Gastrocnemius medialis (tissue), 4 donors: ENCODE data around the gene ZNF281. TPM values are rescaled to one million over a fixed set of nuclear protein-coding genes. Genes with fewer than 3 reads are reported as not detected.
"Not testable (repeated sequence)": the region's sequence is repeated elsewhere in the genome, so short reads cannot be mapped to it uniquely, and the experiment has no call there.

Experiments
- ATAC-seq, 2 donors: fragments of 150-250 bp; one replicate each; pipeline ENCODE4 v1.9.1; 2016
- DNase-seq, 2 donors: peaks; one replicate each; pipeline ENCODE4 v3.0.0-alpha.2; 2019
- H3K27ac ChIP-seq, 4 donors: fragments of 200-600 bp; sonication (generic); 1 replicate in 1 of 4; 2 replicates in 3 of 4; pipeline ENCODE4 v1.5.1; 2016 to 2018; ENCODE audit warnings: mild to moderate bottlenecking in 2 of 4, moderate library complexity in 1 of 4
- H3K27me3 ChIP-seq, 3 donors: fragments of 200-600 bp; sonication (generic) in 2 of 3; 1 replicate in 1 of 3; 2 replicates in 2 of 3; pipeline versions ENCODE4 v1.5.1 to v1.6.0; 2016 to 2019; ENCODE audit warnings: mild to moderate bottlenecking in 1 of 3, moderate library complexity in 1 of 3
- H3K36me3 ChIP-seq, 2 donors: fragments of 200-600 bp; sonication (generic) in 1 of 2; one replicate each; pipeline ENCODE4 v1.5.1; 2017 to 2018
- H3K4me1 ChIP-seq, 2 donors: fragments of 200-600 bp; sonication (generic) in 1 of 2; one replicate each; pipeline ENCODE4 v1.5.1; 2016 to 2017; ENCODE audit warnings: mild to moderate bottlenecking in 2 of 2
- H3K4me3 ChIP-seq, 4 donors: fragments of 200-600 bp; sonication (generic) in 3 of 4; 1 replicate in 1 of 4; 2 replicates in 3 of 4; pipeline ENCODE4 v1.5.1; 2016 to 2019; ENCODE audit warnings: mild to moderate bottlenecking in 2 of 4
- H3K9me3 ChIP-seq, 3 donors: fragments of 200-600 bp; sonication (generic) in 2 of 3; 1 replicate in 1 of 3; 2 replicates in 2 of 3; pipeline ENCODE4 v1.5.1; 2016 to 2019
- CTCF ChIP-seq, 5 experiments: fragments of 450-650 bp in 3 of 5; fragments of 200-600 bp in 2 of 5; sonication (generic) in 2 of 5; IDR thresholded peaks in 4 of 5; conservative IDR thresholded peaks in 1 of 5; 1 replicate in 4 of 5; 2 replicates in 1 of 5; pipeline ENCODE4 v1.5.1; 2016 to 2019; ENCODE audit warnings: antibody characterized with exemption in 5 of 5, mild to moderate bottlenecking in 3 of 5, moderate library complexity in 3 of 5
- POLR2A ChIP-seq, 2 donors: fragments of 450-650 bp; IDR thresholded peaks; one replicate each; pipeline ENCODE4 v1.6.1; 2017; ENCODE audit warnings: antibody characterized with exemption in 2 of 2, mild to moderate bottlenecking in 2 of 2, moderate library complexity in 2 of 2
- in situ Hi-C, 4 donors: fragments of 200-750 bp; cut with MboI; loops; one replicate each; pipeline versions ENCODE4 v1.15.0 to v1.8.0; 2017; ENCODE audit warnings: low sequenced_read_pairs in 4 of 4
- intact Hi-C: fragments of 100-400 bp; cut with DNase I; formaldehyde crosslinking; loops from one replicate; pipeline ENCODE4 v1.15.1; 2023; ENCODE audit warnings: low total_unique reads
- total RNA-seq, 4 donors: library from RNA; depleted of rRNA; stranded (reverse); fragments of >200 nt; gene quantifications; one replicate each; pipeline versions ENCODE4 v1.1.0 to v1.2.3, GENCODE V29; 2016

ZNF281 gene
- total RNA-seq, 4 donors from 2014 or later, result 4.9 to 12.4 (median 9.8) TPM

GRCh38 chr1:200415789-200416593, 6.2 kb upstream of the ZNF281 start:
- H3K4me1 ChIP-seq, result peaks cover 12 to 19% of the 10 kb centered on the region in 2 donors
- peak overlapping the region; percentile 48 to 64 (median 59) for H3K27ac ChIP-seq
- DNase-seq (peak; percentile 58 to 79), ATAC-seq (peak; percentile 98 to 99)
- H3K27me3 ChIP-seq, result no peaks in the 10 kb centered on the region
- H3K4me3 ChIP-seq, result peak overlapping the region in 1 of 4 donors; percentile 3
- TF ChIP-seq CTCF (IDR thresholded peaks at IDR 0.05 in 4 of 5, conservative IDR thresholded peaks at IDR 0.05 in 1 of 5), result no peak
- TF ChIP-seq POLR2A (IDR thresholded peaks at IDR 0.05), result no peak
- in situ Hi-C loops (no loop called here), intact Hi-C loops (no loop called here)
- H3K9me3 ChIP-seq, result no peaks in the 10 kb centered on the region
- H3K36me3 ChIP-seq, result no peaks in the 10 kb centered on the region

GRCh38 chr1:200415227-200415626, 5.4 kb upstream of the ZNF281 start:
- intact Hi-C loops, result no loop called here
- in situ Hi-C loops, result no loop called here
- DNase-seq, result no peak

GRCh38 chr1:200414657-200415056, 4.8 kb upstream of the ZNF281 start:
- in situ Hi-C loops, result no loop called here
- Histone ChIP-seq H3K27me3 (no peaks in the 10 kb centered on the region), H3K4me3 (no peak overlapping the region), H3K9me3 (no peaks in the 10 kb centered on the region), H3K4me1 (peaks cover 16 to 25% of the 10 kb centered on the region in 2 donors), H3K36me3 (no peaks in the 10 kb centered on the region), H3K27ac (no peak overlapping the region)
- ATAC-seq (no peak), DNase-seq (no peak)
- intact Hi-C loops, result no loop called here
- TF ChIP-seq CTCF (IDR thresholded peaks at IDR 0.05 in 4 of 5, conservative IDR thresholded peaks at IDR 0.05 in 1 of 5) (no peak), POLR2A (IDR thresholded peaks at IDR 0.05) (no peak)

More at GRCh38 chr1:200415227-200415626, 5.4 kb upstream of the ZNF281 start:
- peaks cover 16 to 24% of the 10 kb centered on the region in 2 donors for H3K4me1 ChIP-seq
- no peaks in the 10 kb centered on the region for H3K9me3 ChIP-seq
- ATAC-seq, result no peak
- H3K27ac ChIP-seq, result peak overlapping the region in 3 of 4 donors; percentile 48 to 64 (median 59)
- no peaks in the 10 kb centered on the region for H3K27me3 ChIP-seq
- no peaks in the 10 kb centered on the region for H3K36me3 ChIP-seq
- peak overlapping the region in 1 of 4 donors; percentile 3 for H3K4me3 ChIP-seq
- TF ChIP-seq CTCF (IDR thresholded peaks at IDR 0.05 in 4 of 5, conservative IDR thresholded peaks at IDR 0.05 in 1 of 5), result no peak
- no peak for TF ChIP-seq POLR2A (IDR thresholded peaks at IDR 0.05)

- DNase-seq, H3K36me3 ChIP-seq, H3K9me3 ChIP-seq, intact Hi-C loops, H3K27me3 ChIP-seq, H3K4me3 ChIP-seq, H3K27ac ChIP-seq, in situ Hi-C loops, ATAC-seq: not testable (repeated sequence)
- peaks cover 19 to 30% of the 10 kb centered on the region in 2 donors for H3K4me1 ChIP-seq
Measured at GRCh38 chr1:200413766-200414165, 3.9 kb upstream of the ZNF281 start.

GRCh38 chr1:200411406-200412257, 1.8 kb upstream of the ZNF281 start:
- Histone ChIP-seq H3K27ac (no peak overlapping the region), H3K9me3 (no peaks in the 10 kb centered on the region), H3K4me3 (no peak overlapping the region), H3K4me1 (peaks cover 41 to 47% of the 10 kb centered on the region in 2 donors), H3K36me3 (no peaks in the 10 kb centered on the region), H3K27me3 (no peaks in the 10 kb centered on the region)
- in situ Hi-C loops, result no loop called here
- TF ChIP-seq POLR2A (IDR thresholded peaks at IDR 0.05), result no peak
- no peak for TF ChIP-seq CTCF (IDR thresholded peaks at IDR 0.05 in 4 of 5, conservative IDR thresholded peaks at IDR 0.05 in 1 of 5)
- DNase-seq, result no peak
- no peak for ATAC-seq
- intact Hi-C loops, result no loop called here
